ENCODE measurements around the gene GDF7.
"Not testable (repeated sequence)": the region's sequence is repeated elsewhere in the genome, so short reads cannot be mapped to it uniquely, and the experiment has no call there.

The GDF7 gene

DNA sequence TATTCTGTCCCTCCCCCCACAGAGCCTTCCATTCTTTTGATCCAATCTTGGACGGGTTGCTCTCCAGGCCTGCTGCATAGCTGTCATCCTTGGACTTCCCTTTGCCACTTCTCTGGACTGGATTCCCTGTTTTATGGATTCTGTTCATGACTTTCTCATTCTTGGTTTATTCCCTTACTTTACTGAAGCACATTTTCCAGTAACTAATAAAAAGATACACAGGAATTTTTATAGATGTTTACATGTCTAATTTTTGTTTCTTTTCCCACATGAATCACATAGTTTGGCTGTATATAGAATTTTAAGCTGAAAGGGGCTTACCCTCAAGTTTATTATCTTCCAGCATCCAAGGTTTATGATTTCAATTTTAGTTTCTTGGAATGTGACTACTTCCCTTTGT lies 37.9 kb downstream of the GDF7 start:
- no peak for DNase-seq (ENCODE audit: low spot score)

- no peak for DNase-seq (ENCODE audit: low spot score)
These were observed 39.3 kb downstream of the GDF7 start for GRCh38 chr2:20706217-20706616.

- DNase-seq (ENCODE audit: low spot score), result no peak
These were observed 39.8 kb downstream of the GDF7 start for GRCh38 chr2:20706786-20707185.

DNA sequence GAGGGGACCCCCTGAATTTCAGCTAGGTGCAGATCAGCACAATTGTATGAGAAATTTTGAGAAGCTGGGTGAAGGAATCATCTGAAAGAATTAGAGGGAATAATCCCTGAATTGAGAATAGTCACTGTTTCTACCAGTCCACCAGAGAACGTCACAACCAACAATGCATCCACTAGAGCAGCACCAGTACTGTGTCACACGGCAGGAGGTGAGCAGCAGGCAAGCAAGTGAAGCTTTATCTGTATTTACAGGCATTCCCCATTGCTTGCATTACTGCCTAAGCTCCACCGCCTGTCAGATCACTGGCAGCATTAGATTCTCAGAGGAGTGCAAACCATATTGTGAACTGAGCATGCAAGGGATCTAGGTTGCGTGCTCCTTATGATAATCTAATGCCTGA lies 40.7 kb downstream of the GDF7 start:
- no peak for DNase-seq (ENCODE audit: low spot score)

- DNase-seq (ENCODE audit: low spot score), result not testable (repeated sequence)
These were observed 44.7 kb downstream of the GDF7 start for GRCh38 chr2:20711641-20712040.

DNA sequence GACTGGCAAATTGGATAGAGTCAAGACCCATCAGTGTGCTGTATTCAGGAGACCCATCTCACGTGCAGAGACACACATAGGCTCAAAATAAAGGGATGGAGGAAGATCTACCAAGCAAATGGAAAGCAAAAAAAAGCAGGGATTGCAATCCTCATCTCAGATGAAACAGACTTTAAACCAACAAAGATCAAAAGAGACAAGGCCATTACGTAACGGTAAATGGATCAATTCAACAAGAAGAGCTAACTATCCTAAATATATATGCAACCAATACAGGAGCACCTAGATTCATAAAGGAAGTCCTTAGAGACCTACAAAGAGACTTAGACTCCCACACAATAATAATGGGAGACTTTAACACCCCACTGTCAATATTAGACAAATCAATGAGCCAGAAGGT lies 46.6 kb downstream of the GDF7 start:
- not testable (repeated sequence) for DNase-seq (ENCODE audit: low spot score)

- not testable (repeated sequence) for DNase-seq (ENCODE audit: low spot score)
These were observed 47.5 kb downstream of the GDF7 start for GRCh38 chr2:20714412-20714811.

GRCh38 chr2:20716164-20716563 lies 49.2 kb downstream of the GDF7 start:
- DNase-seq (ENCODE audit: low spot score), result not testable (repeated sequence)

- DNase-seq (ENCODE audit: low spot score), result no peak
These were observed 50.7 kb downstream of the GDF7 start for GRCh38 chr2:20717641-20718040.

DNA sequence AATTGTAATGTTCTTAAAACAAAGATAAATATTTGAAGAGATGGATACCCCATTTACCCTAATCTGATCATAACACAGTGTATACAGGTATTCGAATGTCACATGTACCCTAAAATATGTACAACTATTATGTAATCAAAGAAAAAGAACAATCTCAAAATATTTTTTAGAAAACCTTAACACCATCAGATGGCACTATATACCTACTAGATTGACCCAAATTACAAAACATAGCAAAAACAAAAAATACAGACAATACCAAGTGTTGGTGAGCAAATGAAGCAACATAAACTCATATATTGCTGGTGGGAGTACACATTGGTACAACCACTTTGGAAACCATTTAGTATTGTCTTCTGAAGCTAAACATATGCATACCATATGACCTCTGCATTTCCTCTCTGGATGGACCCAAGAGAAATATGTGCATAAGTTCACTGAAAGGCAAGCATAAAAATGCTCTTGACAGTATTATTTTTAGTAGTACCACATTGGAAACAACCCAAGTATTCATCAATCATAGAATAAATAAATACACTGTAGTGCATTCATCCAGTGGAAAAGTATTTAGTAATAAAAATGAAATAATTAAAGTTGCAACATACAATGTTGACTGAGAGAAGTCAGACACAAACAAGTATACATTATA lies 55.8 kb downstream of the GDF7 start:
- DNase-seq (ENCODE audit: low spot score), result no peak

DNA sequence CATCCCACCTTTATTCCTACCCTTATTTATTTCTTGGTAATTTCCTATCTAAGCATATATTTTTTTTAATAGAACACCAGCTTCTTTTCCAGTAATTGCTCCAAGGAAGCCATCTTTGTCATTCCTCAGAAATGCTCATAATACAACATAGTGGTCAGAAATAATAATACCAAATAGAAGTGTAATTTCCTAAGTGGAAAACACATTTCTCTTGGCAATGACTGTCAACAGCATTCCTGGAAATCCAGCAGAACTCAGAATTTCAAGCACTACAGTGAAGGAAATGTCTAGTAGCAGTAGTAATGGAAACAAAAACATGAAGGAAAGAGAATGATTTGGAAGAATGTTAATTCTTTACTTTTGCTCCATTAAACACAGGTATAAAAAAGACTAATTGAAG lies 56.6 kb downstream of the GDF7 start:
- DNase-seq (ENCODE audit: low spot score), result peak; percentile 25

DNA sequence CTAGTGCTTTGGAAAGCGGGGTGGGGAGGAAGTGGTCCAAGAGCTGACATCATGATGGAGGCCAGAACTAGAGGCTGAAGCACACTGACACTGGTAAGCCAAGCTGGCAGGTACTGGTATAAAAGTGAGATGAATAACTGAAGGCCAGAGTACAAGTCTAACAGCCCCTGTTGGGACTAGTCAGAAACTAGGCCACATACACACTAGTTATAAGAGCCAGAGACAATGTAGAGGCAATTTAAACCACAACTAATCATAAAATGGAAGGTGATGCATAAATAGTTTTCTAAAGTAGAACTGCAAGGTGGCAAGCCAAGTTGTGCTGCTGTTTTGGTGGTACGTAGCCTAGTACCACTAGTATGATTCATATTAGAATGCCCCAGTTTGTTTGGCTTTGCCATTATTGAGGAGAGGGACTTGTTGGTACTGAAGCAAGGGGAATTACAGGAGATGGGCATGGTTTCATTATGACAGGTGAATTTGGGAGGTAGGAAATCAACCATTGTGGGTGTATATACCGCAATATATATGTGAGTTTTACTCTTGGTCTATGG lies 57.6 kb downstream of the GDF7 start:
- DNase-seq (ENCODE audit: low spot score), result no peak

- DNase-seq (ENCODE audit: low spot score), result no peak
These were observed 58.8 kb downstream of the GDF7 start for GRCh38 chr2:20725782-20726181.

GRCh38 chr2:20726913-20727312 lies 60.0 kb downstream of the GDF7 start:
- DNase-seq (ENCODE audit: low spot score), result no peak

DNA sequence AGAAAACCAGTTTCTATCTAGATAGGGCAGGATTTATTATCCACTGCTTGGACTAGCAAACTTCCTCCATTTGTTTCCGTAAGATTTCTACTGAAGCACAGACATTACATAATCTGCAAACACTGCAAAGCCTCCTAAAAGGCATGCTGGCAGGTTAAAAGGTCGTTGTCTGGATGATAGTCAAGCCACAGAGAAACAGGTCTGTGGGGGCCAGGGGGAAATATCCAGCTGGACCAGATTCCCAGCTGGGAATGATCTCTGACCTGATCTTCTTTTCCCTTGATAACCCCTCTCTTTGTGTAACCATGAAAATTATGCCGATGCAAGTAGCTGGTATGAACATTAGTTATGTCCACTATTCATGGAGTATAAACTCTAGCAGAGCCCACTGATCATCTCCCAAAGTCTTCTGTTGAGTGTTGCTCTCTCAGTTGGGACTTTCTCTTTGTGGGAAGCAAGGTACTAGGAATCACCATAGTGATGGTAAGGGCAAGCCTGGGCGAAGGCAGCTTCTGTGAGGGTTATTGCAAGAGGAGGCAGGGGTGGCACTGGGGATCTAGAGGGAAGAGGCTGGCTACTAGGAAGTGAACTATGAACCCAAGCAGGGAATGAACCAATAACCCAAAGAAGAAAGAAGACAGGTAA lies 61.3 kb downstream of the GDF7 start:
- DNase-seq (ENCODE audit: low spot score), result no peak

Measured in GM03348 (cell line).